ENCODE data around the gene GNB1. TPM values are rescaled to one million over a fixed set of nuclear protein-coding genes. Genes with fewer than 3 reads are reported as not detected.

The GNB1 gene
- total and polyA plus RNA-seq, 2 of the 4 experiments (the other 2 are of a cell fraction), result 73.5 to 371 TPM

GRCh38 chr1:1771096-1771495 lies 119.8 kb downstream of the GNB1 start:
- peaks cover 15% of the 10 kb centered on the region for H3K36me3 ChIP-seq (ENCODE audit: control insufficient read depth, insufficient read depth, low read length)
- no peak overlapping the region for H3K4me2 ChIP-seq (ENCODE audit: low read depth, low read length)
- no peak overlapping the region for H2AK9ac ChIP-seq (replicated peaks; ENCODE audit: low read depth, low read length, poor library complexity)
- no peak overlapping the region for H2BK20ac ChIP-seq (ENCODE audit: low read depth, low read length)
- H2AFZ ChIP-seq (replicated peaks; ENCODE audit: low read length, poor library complexity), result no peak overlapping the region
- no peak overlapping the region for H4K8ac ChIP-seq (ENCODE audit: low read depth in 2 of 2, low read length in 2 of 2)
- DNase-seq (no peak), ATAC-seq (ENCODE audit: low read depth) (no peak)
- H2AK5ac ChIP-seq (ENCODE audit: low read depth, low read length), result no peak overlapping the region
- H2BK120ac ChIP-seq (ENCODE audit: low read depth, low read length), result no peak overlapping the region
- no peaks in the 10 kb centered on the region for H3K27me3 ChIP-seq (ENCODE audit: control insufficient read depth, insufficient read depth, low read length)
- H3K4me3 ChIP-seq (ENCODE audit: insufficient read depth, low read depth, low read length), result no peak overlapping the region
- no peak overlapping the region for H4K91ac ChIP-seq (ENCODE audit: insufficient read depth, low read depth, low read length)
- H3K9ac ChIP-seq (ENCODE audit: low read depth, low read length), result no peak overlapping the region
- dilution Hi-C loops (cut with HindIII; ENCODE audit: low sequenced_read_pairs, unreplicated experiment), result no loop called here
- BruUV-seq (replicated peaks), result no TSS peak
- peaks cover 20 to 45% of the 10 kb centered on the region in 2 experiments for H3K79me1 ChIP-seq (ENCODE audit: low read depth in 1 of 2, low read length in 2 of 2)
- peaks cover 35% of the 10 kb centered on the region for H4K20me1 ChIP-seq (ENCODE audit: insufficient read depth, low read length)
- no peak overlapping the region for H3K27ac ChIP-seq (ENCODE audit: insufficient read depth, low read length)
- H4K5ac ChIP-seq (ENCODE audit: low read depth, low read length), result no peak overlapping the region
- H3K4me1 ChIP-seq (ENCODE audit: control insufficient read depth, insufficient read depth, low read length), result peaks cover 3% of the 10 kb centered on the region; the same call in 1 of the 2 replicates
- no peak overlapping the region for H2BK15ac ChIP-seq (ENCODE audit: low read depth, low read length)
- peaks cover 6% of the 10 kb centered on the region for H3K9me1 ChIP-seq (ENCODE audit: insufficient read depth, low read length)
- no peak overlapping the region for H3K18ac ChIP-seq (ENCODE audit: low read depth, low read length)
- no peak overlapping the region for H2BK5ac ChIP-seq (ENCODE audit: low read depth, low read length, poor library complexity, severe bottlenecking)
- H3K56ac ChIP-seq (ENCODE audit: extremely low read depth, insufficient read depth, low read length), result no peak overlapping the region
- TF ChIP-seq RCOR1 (IDR thresholded peaks at IDR 0.05; ENCODE audit: insufficient replicate concordance, low read length) (no peak), CHD1 (IDR thresholded peaks at IDR 0.05; ENCODE audit: low read depth, low read length) (no peak), NFE2L2 (IDR thresholded peaks at IDR 0.05; ENCODE audit: low read depth, low read length) (no peak), CTCF (conservative IDR thresholded peaks at IDR 0.05; ENCODE audit: low read depth, low read length) (no peak), POLR2A (IDR thresholded peaks at IDR 0.05; ENCODE audit: low read depth, low read length) (no peak), MXI1 (IDR thresholded peaks at IDR 0.05; ENCODE audit: borderline replicate concordance, low read depth, low read length) (no peak), RFX5 (IDR thresholded peaks at IDR 0.05; ENCODE audit: low read depth, low read length) (no peak), RAD21 (IDR thresholded peaks at IDR 0.05; ENCODE audit: low read length) (no peak), CEBPB (IDR thresholded peaks at IDR 0.05; ENCODE audit: low read depth, low read length) (no peak), BHLHE40 (IDR thresholded peaks at IDR 0.05; ENCODE audit: low read depth, low read length) (no peak), SMC3 (IDR thresholded peaks at IDR 0.05; ENCODE audit: low read depth, low read length) (no peak), MAZ (IDR thresholded peaks at IDR 0.05; ENCODE audit: borderline replicate concordance, low read depth, low read length) (no peak), FOS (IDR thresholded peaks at IDR 0.05; ENCODE audit: low read depth, low read length) (no peak), MAFK (IDR thresholded peaks at IDR 0.05; ENCODE audit: low read depth, low read length) (no peak)
- TF ChIP-seq, protein P1, sequence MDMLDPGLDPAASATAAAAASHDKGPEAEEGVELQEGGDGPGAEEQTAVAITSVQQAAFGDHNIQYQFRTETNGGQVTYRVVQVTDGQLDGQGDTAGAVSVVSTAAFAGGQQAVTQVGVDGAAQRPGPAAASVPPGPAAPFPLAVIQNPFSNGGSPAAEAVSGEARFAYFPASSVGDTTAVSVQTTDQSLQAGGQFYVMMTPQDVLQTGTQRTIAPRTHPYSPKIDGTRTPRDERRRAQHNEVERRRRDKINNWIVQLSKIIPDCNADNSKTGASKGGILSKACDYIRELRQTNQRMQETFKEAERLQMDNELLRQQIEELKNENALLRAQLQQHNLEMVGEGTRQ (IDR thresholded peaks at IDR 0.05; ENCODE audit: low read depth, low read length), result no peak
- TF ChIP-seq, protein P2, sequence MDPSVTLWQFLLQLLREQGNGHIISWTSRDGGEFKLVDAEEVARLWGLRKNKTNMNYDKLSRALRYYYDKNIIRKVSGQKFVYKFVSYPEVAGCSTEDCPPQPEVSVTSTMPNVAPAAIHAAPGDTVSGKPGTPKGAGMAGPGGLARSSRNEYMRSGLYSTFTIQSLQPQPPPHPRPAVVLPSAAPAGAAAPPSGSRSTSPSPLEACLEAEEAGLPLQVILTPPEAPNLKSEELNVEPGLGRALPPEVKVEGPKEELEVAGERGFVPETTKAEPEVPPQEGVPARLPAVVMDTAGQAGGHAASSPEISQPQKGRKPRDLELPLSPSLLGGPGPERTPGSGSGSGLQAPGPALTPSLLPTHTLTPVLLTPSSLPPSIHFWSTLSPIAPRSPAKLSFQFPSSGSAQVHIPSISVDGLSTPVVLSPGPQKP (IDR thresholded peaks at IDR 0.05; ENCODE audit: borderline replicate concordance, low read depth, low read length), result no peak
- POLR2A ChIA-PET (ENCODE audit: unreplicated experiment), result no interaction called here
- CTCF ChIA-PET, result no interaction called here
- H3K9me3 ChIP-seq (ENCODE audit: control insufficient read depth, insufficient read depth, low read length), result peaks cover 8% of the 10 kb centered on the region
- no peak overlapping the region for H3K23ac ChIP-seq (ENCODE audit: low read depth, low read length)
- in situ Hi-C loops (cut with MboI; ENCODE audit: low sequenced_read_pairs), result no loop called here
- WGBS, 2 experiments (ENCODE audit: extremely low coverage in 2 of 2, insufficient read length in 1 of 2), result no CpG with 5 or more reads among the region's 3 CpGs
- no peak overlapping the region for H3K14ac ChIP-seq (replicated peaks; ENCODE audit: low read depth, low read length)
- intact Hi-C loops (cut with micrococcal nuclease), result no loop called here
- H3K4ac ChIP-seq (ENCODE audit: low read depth, low read length), result no peak overlapping the region

Data from IMR-90 (cell line).